Testis (tissue), 3 donors: ENCODE results near the gene SHCBP1L. TPM values are rescaled to one million over a fixed set of nuclear protein-coding genes. Genes with fewer than 3 reads are reported as not detected.

ENCODE experiments used
- DNase-seq: peaks from one replicate; pipeline ENCODE4 v3.0.0-alpha.2; 2019
- H3K27ac ChIP-seq, 2 donors: fragments of 200-600 bp; sonication (generic); one replicate each; pipeline ENCODE4 v1.5.1; 2019
- H3K27me3 ChIP-seq: fragments of 200-600 bp; sonication (generic); one replicate; pipeline ENCODE4 v1.5.1; 2019
- H3K36me3 ChIP-seq: fragments of 200-600 bp; sonication (generic); one replicate; pipeline ENCODE4 v1.5.1; 2017; ENCODE audit warnings: low read depth; ENCODE audit errors: missing control alignments
- H3K4me1 ChIP-seq: fragments of 200-600 bp; sonication (generic); one replicate; pipeline ENCODE4 v1.5.1; 2019
- H3K4me3 ChIP-seq, 2 donors: fragments of 200-600 bp; sonication (generic); one replicate each; pipeline ENCODE4 v1.5.1; 2017 to 2019
- H3K9me3 ChIP-seq: fragments of 200-600 bp; sonication (generic); one replicate; pipeline ENCODE4 v1.5.1; 2017
- POLR2A ChIP-seq: fragments of 450-650 bp; IDR thresholded peaks from one replicate; pipeline ENCODE4 v1.6.1; 2017; ENCODE audit warnings: antibody characterized with exemption, mild to moderate bottlenecking, moderate library complexity
- WGBS, 2 donors: methylation state at CpG; one replicate each; pipeline ENCODE4 v1.1.5; 2018; 5-methylcytosine and 5-hydroxymethylcytosine counted together
- intact Hi-C: fragments of 100-400 bp; cut with DNase I; formaldehyde crosslinking; loops from one replicate; pipeline ENCODE4 v1.15.1; 2023; ENCODE audit warnings: low total_unique reads
- polyA plus RNA-seq: library from polyadenylated mRNA; stranded (reverse); fragments of 350-450 nt; fragmentation: Illumina TruSeq; extraction: RNeasy Lipid Tissue Mini Kit (QIAGEN cat#74804); gene quantifications from one replicate; pipeline ENCODE4 v1.2.3, GENCODE V29; 2014; ENCODE audit warnings: low read depth, low replicate concordance; ENCODE audit not compliant: insufficient read depth
- total RNA-seq, 2 donors: library from RNA; depleted of rRNA; stranded (reverse); fragments of >200 nt; gene quantifications; one replicate each; pipeline ENCODE4 v1.2.3, GENCODE V29; 2016
- TF ChIP-seq, protein P1 (sequence below), 3 experiments: fragments of 450-650 bp in 2 of 3; fragments of 200-600 bp in 1 of 3; sonication (generic) in 1 of 3; IDR thresholded peaks; one replicate each; pipeline ENCODE4 v1.5.1; 2016 to 2019; ENCODE audit warnings: antibody characterized with exemption in 3 of 3, mild to moderate bottlenecking in 2 of 3, moderate library complexity in 1 of 3

The SHCBP1L gene
- total and polyA plus RNA-seq, 3 donors from 2014 or later, result 106 to 254 (median 132) TPM

DNA sequence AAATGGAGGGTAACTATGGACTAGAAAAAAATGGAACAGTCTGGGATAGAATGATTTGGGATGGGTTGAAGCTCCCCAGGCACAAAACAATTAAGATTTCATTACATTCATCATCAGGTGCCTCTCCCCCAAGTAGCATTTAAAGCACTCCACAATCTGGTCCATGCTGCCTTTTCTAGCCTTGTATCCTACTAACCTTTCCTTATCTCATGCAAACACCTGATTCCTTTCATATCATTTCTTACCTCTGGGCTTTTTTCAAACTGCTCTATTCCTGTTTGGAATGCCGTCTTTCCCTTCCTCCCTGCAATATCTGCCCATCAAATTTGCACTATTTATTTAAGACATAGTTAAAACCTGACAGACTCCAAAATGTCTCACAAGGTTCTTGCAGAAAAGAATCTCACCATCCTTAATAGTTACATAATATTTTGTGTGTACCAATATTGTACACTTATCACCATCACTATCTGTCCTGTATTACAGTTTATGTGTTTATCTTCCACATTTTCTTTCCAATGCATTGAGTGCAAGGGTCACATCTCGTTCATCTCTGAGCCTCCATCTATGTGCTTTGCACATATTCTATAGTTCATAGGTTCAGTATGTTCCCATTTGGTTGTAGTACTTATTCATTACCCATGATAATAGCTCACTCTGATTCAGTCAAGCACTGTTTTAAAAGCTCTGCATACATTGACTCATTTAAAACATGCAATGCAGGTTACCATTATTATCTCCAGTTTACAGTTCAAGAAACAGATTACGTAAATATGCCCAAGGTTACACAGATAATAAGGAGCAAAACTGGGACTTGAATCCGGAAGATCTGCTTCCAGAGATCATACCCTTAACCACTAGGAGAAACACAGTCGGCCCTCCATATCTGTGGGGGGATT is 16.1 kb upstream of the SHCBP1L start:
- Histone ChIP-seq H3K27ac (no peak overlapping the region), H3K9me3 (no peaks in the 10 kb centered on the region), H3K4me1 (no peaks in the 10 kb centered on the region), H3K4me3 (no peak overlapping the region), H3K27me3 (no peaks in the 10 kb centered on the region), H3K36me3 (no peaks in the 10 kb centered on the region)
- intact Hi-C loops, result no loop called here
- TF ChIP-seq POLR2A, result no peak
- TF ChIP-seq, protein P1, sequence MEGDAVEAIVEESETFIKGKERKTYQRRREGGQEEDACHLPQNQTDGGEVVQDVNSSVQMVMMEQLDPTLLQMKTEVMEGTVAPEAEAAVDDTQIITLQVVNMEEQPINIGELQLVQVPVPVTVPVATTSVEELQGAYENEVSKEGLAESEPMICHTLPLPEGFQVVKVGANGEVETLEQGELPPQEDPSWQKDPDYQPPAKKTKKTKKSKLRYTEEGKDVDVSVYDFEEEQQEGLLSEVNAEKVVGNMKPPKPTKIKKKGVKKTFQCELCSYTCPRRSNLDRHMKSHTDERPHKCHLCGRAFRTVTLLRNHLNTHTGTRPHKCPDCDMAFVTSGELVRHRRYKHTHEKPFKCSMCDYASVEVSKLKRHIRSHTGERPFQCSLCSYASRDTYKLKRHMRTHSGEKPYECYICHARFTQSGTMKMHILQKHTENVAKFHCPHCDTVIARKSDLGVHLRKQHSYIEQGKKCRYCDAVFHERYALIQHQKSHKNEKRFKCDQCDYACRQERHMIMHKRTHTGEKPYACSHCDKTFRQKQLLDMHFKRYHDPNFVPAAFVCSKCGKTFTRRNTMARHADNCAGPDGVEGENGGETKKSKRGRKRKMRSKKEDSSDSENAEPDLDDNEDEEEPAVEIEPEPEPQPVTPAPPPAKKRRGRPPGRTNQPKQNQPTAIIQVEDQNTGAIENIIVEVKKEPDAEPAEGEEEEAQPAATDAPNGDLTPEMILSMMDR (IDR thresholded peaks at IDR 0.05), result no peak
- no peak for DNase-seq
- WGBS, 2 donors, result 62 to 81% methylated on average over 5 of the region's 5 CpGs

DNA sequence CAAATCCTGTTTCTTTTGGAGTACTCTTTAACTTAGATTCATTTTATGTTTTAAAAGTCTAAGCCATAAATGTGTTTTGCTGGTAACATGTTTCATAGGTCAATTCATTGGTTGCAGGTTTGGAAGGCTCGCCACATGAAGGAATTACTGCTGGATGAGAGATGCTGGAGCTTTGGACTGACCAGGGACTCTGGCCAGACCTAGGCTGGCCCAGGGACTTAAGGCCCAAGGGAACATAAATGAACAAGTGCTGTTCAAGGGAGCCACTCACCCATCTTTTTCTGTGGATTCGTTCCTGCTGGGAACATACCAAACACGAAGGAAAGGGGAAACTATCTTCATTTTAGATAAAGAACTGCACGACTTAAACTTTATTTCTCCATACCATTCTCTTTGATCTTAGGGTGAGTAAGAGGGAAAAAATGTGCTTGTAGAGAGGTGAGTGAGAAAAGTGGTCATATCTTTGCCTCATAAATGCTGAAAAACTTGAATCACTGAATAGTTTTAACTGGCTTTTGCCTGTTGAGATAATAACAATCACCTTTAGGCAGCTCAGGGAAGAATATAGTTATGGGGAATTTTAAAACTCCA is 15.3 kb upstream of the SHCBP1L start:
- intact Hi-C loops, result no loop called here
- no peak for TF ChIP-seq POLR2A
- TF ChIP-seq, protein P1 (IDR thresholded peaks at IDR 0.05), result no peak
- Histone ChIP-seq H3K4me1 (no peaks in the 10 kb centered on the region), H3K27ac (no peak overlapping the region), H3K4me3 (no peak overlapping the region), H3K27me3 (no peaks in the 10 kb centered on the region), H3K9me3 (no peaks in the 10 kb centered on the region), H3K36me3 (no peaks in the 10 kb centered on the region)
- no peak for DNase-seq
- WGBS, 2 donors, result 62 to 66% methylated on average over 4 of the region's 4 CpGs

DNA sequence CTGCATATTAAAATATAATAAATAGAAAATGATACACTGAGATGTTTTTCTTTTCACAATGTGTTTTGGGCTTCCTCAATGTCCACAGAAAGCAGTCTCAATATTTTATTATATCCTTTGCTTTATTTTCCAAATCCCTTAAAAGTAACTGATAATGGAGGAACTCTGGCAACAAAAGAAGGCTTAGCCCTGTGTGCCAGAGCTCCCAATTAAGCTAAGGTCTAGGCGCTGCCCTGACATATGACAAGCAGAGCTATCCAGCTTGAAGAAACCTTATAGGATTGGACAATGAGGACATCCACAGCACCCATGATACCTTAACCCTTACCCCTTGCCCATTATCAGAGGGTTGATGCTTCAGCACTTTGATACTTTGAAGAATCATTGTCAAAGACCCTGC is 12.9 kb upstream of the SHCBP1L start:
- no peak for TF ChIP-seq POLR2A
- TF ChIP-seq, protein P1 (IDR thresholded peaks at IDR 0.05), result no peak
- no peaks in the 10 kb centered on the region for H3K9me3 ChIP-seq
- WGBS, 2 donors, result 80 to 94% methylated on average over 1 of the region's 1 CpG
- H3K36me3 ChIP-seq, result no peaks in the 10 kb centered on the region
- H3K4me1 ChIP-seq, result no peaks in the 10 kb centered on the region
- H3K27me3 ChIP-seq, result no peaks in the 10 kb centered on the region
- DNase-seq, result no peak
- no peak overlapping the region for H3K27ac ChIP-seq
- no peak overlapping the region for H3K4me3 ChIP-seq
- intact Hi-C loops, result no loop called here

DNA sequence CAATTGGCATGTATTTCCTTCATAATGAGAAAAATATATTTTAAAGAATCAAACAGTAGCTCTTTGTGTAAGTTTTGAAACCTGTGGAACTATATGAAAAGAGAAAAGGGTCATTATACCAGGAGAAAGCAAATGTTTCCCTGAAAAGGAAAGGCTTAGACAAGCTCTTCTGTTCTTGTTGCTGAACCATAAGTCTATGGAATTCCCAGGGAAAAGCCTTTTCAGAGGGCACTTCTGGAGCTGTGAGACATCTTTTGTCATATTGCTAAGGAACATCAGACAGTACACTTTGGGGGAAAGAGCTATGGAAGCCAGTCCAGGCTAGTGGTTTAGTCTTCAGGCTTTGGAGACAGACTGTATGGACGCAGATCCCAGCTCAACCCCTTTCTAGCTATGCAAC is 12.1 kb upstream of the SHCBP1L start:
- TF ChIP-seq, protein P1 (IDR thresholded peaks at IDR 0.05), result no peak
- no peaks in the 10 kb centered on the region for H3K27me3 ChIP-seq
- DNase-seq, result no peak
- 93 to 95% methylated on average over 1 of the region's 1 CpG for WGBS, 2 donors
- intact Hi-C loops, result no loop called here
- H3K27ac ChIP-seq, result no peak overlapping the region
- H3K4me3 ChIP-seq, result no peak overlapping the region
- no peaks in the 10 kb centered on the region for H3K4me1 ChIP-seq
- no peaks in the 10 kb centered on the region for H3K36me3 ChIP-seq
- H3K9me3 ChIP-seq, result no peaks in the 10 kb centered on the region
